ENCODE measurements around the gene WWOX.
"Not testable (repeated sequence)": the region's sequence is repeated elsewhere in the genome, so short reads cannot be mapped to it uniquely, and the experiment has no call there.

WWOX gene

GRCh38 chr16:78664811-78665772 is 565.6 kb downstream of the WWOX start:
- peak; percentile 46 for DNase-seq

- no peak for DNase-seq
Measured at GRCh38 chr16:78666318-78666717, 566.9 kb downstream of the WWOX start.

GRCh38 chr16:78667675-78668074 is 568.2 kb downstream of the WWOX start:
- DNase-seq, result no peak

GRCh38 chr16:78668393-78668792 is 568.9 kb downstream of the WWOX start:
- DNase-seq, result no peak

- DNase-seq, result peak; percentile 23
Measured at GRCh38 chr16:78669994-78670393, 570.5 kb downstream of the WWOX start.

GRCh38 chr16:78672779-78673556 is 573.5 kb downstream of the WWOX start:
- DNase-seq, result no peak

- no peak for DNase-seq
Measured at GRCh38 chr16:78673884-78674283, 574.4 kb downstream of the WWOX start.

GRCh38 chr16:78675312-78675711 is 575.9 kb downstream of the WWOX start:
- DNase-seq, result peak; percentile 51

GRCh38 chr16:78675951-78676792 is 576.7 kb downstream of the WWOX start:
- DNase-seq, result no peak

GRCh38 chr16:78677181-78677731 is 577.8 kb downstream of the WWOX start:
- no peak for DNase-seq

GRCh38 chr16:78679546-78679945 is 580.1 kb downstream of the WWOX start:
- DNase-seq, result no peak

- DNase-seq, result no peak
Measured at GRCh38 chr16:78681743-78682142, 582.3 kb downstream of the WWOX start.

- DNase-seq, result peak; percentile 91
Measured at GRCh38 chr16:78684030-78684611, 584.7 kb downstream of the WWOX start.

- peak; percentile 74 for DNase-seq
Measured at GRCh38 chr16:78684655-78685375, 585.4 kb downstream of the WWOX start.

GRCh38 chr16:78686601-78687000 is 587.1 kb downstream of the WWOX start:
- no peak for DNase-seq

GRCh38 chr16:78689028-78689427 is 589.6 kb downstream of the WWOX start:
- peak; percentile 61 for DNase-seq

GRCh38 chr16:78689536-78689935 is 590.1 kb downstream of the WWOX start:
- no peak for DNase-seq

GRCh38 chr16:78690510-78690909 is 591.1 kb downstream of the WWOX start:
- no peak for DNase-seq

GRCh38 chr16:78691746-78692145 is 592.3 kb downstream of the WWOX start:
- not testable (repeated sequence) for DNase-seq

GRCh38 chr16:78693496-78693895 is 594.0 kb downstream of the WWOX start:
- no peak for DNase-seq

GRCh38 chr16:78694414-78694813 is 595.0 kb downstream of the WWOX start:
- no peak for DNase-seq
